DND-41 (cell line): ENCODE results near the gene SMIM1.

Experiments used
- CTCF ChIP-seq: IDR thresholded peaks from 2 replicates; pipeline ENCODE4 v1.5.1; 2012; ENCODE audit warnings: borderline replicate concordance, low read length, moderate library complexity, mild to moderate bottlenecking; ENCODE audit not compliant: poor library complexity, severe bottlenecking; ENCODE audit errors: extremely low read depth
- EZH2 ChIP-seq: IDR thresholded peaks from 3 replicates; pipeline ENCODE4 v1.6.1; 2012; ENCODE audit warnings: borderline replicate concordance, low read depth, mild to moderate bottlenecking, moderate library complexity, low read length, inconsistent platforms; ENCODE audit not compliant: severe bottlenecking

GRCh38 chr1:3817821-3818597, 45.5 kb downstream of the SMIM1 start:
- TF ChIP-seq CTCF (no peak), EZH2 (no peak)
